Transverse colon (tissue), 4 donors: ENCODE results near the gene IGLL5. TPM values are rescaled to one million over a fixed set of nuclear protein-coding genes. Genes with fewer than 3 reads are reported as not detected.

ENCODE experiments used
- DNase-seq: peaks from one replicate; pipeline ENCODE4 v3.0.0-alpha.2; 2019
- H3K27ac ChIP-seq, 4 donors: fragments of 200-600 bp; sonication (generic); 2 replicates each; pipeline ENCODE4 v1.5.1; 2016 to 2018; ENCODE audit warnings: inconsistent platforms in 4 of 4
- H3K27me3 ChIP-seq: fragments of 200-600 bp; sonication (generic); 2 replicates; pipeline ENCODE4 v1.5.1; 2017; ENCODE audit warnings: inconsistent platforms
- H3K36me3 ChIP-seq, 4 donors: fragments of 200-600 bp; sonication (generic); 2 replicates each; pipeline ENCODE4 v1.5.1; 2017 to 2019; ENCODE audit warnings: inconsistent platforms in 4 of 4
- H3K4me1 ChIP-seq, 4 donors: fragments of 200-600 bp; sonication (generic); 2 replicates each; pipeline ENCODE4 v1.5.1; 2017 to 2020; ENCODE audit warnings: inconsistent platforms in 4 of 4
- H3K4me3 ChIP-seq, 4 donors: fragments of 200-600 bp; sonication (generic); 1 replicate in 1 of 4; 2 replicates in 3 of 4; pipeline versions ENCODE4 v1.5.1 to v1.6.1; 2017 to 2019; ENCODE audit warnings: inconsistent platforms in 4 of 4
- H3K9me3 ChIP-seq, 2 donors: fragments of 200-600 bp; sonication (generic); 2 replicates each; pipeline ENCODE4 v1.5.1; 2017 to 2019; ENCODE audit warnings: inconsistent platforms in 2 of 2
- CTCF ChIP-seq, 5 experiments: fragments of 200-600 bp in 3 of 5; fragments of 450-650 bp in 2 of 5; sonication (generic) in 3 of 5; IDR thresholded peaks; 1 replicate in 2 of 5; 2 replicates in 3 of 5; pipeline ENCODE4 v1.5.1; 2016 to 2017; ENCODE audit warnings: antibody characterized with exemption in 5 of 5, inconsistent platforms in 3 of 5, mild to moderate bottlenecking in 2 of 5, moderate library complexity in 1 of 5
- EP300 ChIP-seq: sonication (generic); formaldehyde crosslinking; IDR thresholded peaks from one replicate; pipeline ENCODE4 v1.6.1; 2017; ENCODE audit warnings: antibody characterized with exemption, low read depth
- POLR2A ChIP-seq: fragments of 450-650 bp; IDR thresholded peaks from one replicate; pipeline ENCODE4 v1.6.1; 2016; ENCODE audit warnings: antibody characterized with exemption, mild to moderate bottlenecking, moderate library complexity
- POLR2AphosphoS5 ChIP-seq, 3 donors: sonication (generic); formaldehyde crosslinking; IDR thresholded peaks; one replicate each; pipeline ENCODE4 v1.6.1; 2016; ENCODE audit warnings: antibody characterized with exemption in 3 of 3
- WGBS, 2 donors: methylation state at CpG; one replicate each; pipeline ENCODE4 v1.1.5; 2018; ENCODE audit warnings: low coverage in 1 of 2; 5-methylcytosine and 5-hydroxymethylcytosine counted together
- in situ Hi-C, 4 donors: fragments of 200-750 bp; cut with MboI; loops; one replicate each; pipeline versions ENCODE4 v1.15.0 to v1.15.1; 2017; ENCODE audit warnings: low sequenced_read_pairs in 3 of 4, low pct_ligation_motif_present in 1 of 4, low pct_unique_long_range_greater_than_20kb in 1 of 4
- intact Hi-C: fragments of 100-400 bp; cut with DNase I; formaldehyde crosslinking; loops from one replicate; pipeline ENCODE4 v1.15.1; 2023; ENCODE audit warnings: low total_unique reads
- total RNA-seq, 4 donors: library from RNA; depleted of rRNA; stranded (reverse); fragments of >200 nt; gene quantifications; one replicate each; pipeline ENCODE4 v1.1.0, GENCODE V29; 2016

Gene IGLL5
- total RNA-seq, 4 donors from 2014 or later, result 14.9 to 104 (median 33.8) TPM; not detected in 1

DNA sequence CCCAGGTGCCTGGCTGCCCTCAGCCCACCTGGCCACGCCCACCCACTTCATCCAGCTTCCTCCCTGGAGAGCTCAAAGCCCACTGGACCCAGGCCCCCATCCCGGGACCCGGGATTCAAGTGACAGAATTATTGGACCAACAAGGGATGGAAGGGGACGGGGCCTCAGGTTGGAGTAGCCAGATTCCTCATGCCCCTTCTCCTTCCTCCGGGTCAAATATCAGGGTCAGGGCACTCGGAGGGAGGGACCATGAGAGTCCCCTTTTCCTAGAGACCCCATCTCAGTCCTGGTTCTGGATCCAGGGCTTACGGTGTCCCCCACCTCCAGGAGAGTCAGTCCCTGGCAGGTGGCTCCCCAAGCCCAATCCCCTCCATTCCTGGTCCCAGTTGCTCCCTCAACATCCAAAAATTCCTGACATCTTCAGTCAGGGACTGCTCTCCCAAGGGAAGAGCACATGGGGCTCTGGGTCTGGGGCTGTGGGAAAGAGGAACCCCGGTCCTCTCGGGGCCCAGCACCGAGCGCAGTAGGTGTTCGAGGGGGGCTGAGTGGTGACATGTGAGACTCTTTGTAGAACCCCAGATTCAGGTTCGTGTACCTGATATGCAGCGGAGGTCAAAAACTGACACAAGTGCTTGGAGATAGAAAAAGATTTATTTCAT is 37.7 kb downstream of the IGLL5 start:
- Histone ChIP-seq H3K9me3 (no peaks in the 10 kb centered on the region), H3K4me3 (no peak overlapping the region), H3K27ac (no peak overlapping the region), H3K27me3 (no peaks in the 10 kb centered on the region), H3K36me3 (no peaks in the 10 kb centered on the region), H3K4me1 (peaks cover 0 to 4% (median 0%) of the 10 kb centered on the region in 4 donors)
- DNase-seq, result no peak
- intact Hi-C loops, result no loop called here
- 60 to 84% methylated on average over 2 to 14 of the region's 14 CpGs for WGBS, 2 donors
- TF ChIP-seq EP300, result no peak
- no peak for TF ChIP-seq POLR2A
- TF ChIP-seq POLR2AphosphoS5 (IDR thresholded peaks at IDR 0.05), result no peak
- TF ChIP-seq CTCF (IDR thresholded peaks at IDR 0.05), result no peak
- in situ Hi-C loops, result no loop called here

- intact Hi-C loops, result no loop called here
- H3K9me3 ChIP-seq, result no peaks in the 10 kb centered on the region
- TF ChIP-seq POLR2A, result no peak
- TF ChIP-seq EP300, result no peak
- no peak for TF ChIP-seq POLR2AphosphoS5 (IDR thresholded peaks at IDR 0.05)
- TF ChIP-seq CTCF (IDR thresholded peaks at IDR 0.05), result no peak
- H3K4me1 ChIP-seq, result peaks cover 0 to 4% (median 0%) of the 10 kb centered on the region in 4 donors
- DNase-seq, result no peak
- in situ Hi-C loops, result no loop called here
- H3K36me3 ChIP-seq, result no peaks in the 10 kb centered on the region
- H3K27me3 ChIP-seq, result no peaks in the 10 kb centered on the region
- no peak overlapping the region for H3K4me3 ChIP-seq
- WGBS, 2 donors, result 66% methylated on average over 8 of the region's 8 CpGs; no CpG with 5 or more reads in 1 of the 2 donors
- H3K27ac ChIP-seq, result no peak overlapping the region
These were observed 38.3 kb downstream of the IGLL5 start for GRCh38 chr22:22925805-22926369.

DNA sequence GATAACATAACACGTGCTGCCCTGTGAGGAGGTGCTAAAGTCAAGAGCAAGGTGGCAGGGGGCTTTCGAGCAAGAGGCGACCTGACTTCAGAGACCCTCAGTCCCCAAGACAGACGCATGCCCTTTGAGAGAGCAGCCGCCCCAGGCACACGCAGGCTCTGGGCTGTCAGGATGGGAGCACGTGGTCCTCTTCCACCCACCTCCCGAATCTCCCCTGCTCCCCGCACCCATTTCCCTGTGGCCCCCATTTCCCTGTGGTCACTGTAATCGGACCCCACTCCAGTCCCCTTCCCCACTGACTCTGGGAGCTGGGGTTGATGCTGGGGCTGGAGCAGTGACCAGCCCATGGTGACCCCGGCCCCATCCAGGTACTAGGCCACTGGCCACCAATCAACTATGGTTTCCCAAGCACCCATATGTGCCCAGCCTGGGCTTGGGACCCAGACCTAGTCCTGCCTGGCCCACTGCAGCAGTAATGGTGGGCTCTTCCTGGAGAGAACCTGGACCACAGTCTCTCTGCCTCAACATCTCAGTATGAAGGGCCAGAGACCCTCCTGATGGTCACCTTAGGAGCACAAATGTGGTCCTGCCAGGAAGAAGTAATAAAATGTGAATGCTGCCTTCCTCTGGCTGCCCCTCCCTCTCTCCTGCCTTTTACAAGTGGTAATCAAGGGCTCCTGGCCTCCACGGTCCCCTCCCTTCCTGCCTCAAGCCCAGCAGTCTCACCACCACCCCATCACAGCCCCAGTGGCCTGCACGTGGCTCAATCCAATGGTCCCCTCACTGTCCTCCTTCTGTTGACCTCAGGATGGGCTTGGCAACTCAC is 39.0 kb downstream of the IGLL5 start:
- intact Hi-C loops, result no loop called here
- TF ChIP-seq POLR2AphosphoS5 (IDR thresholded peaks at IDR 0.05), result no peak
- TF ChIP-seq CTCF (IDR thresholded peaks at IDR 0.05), result no peak
- no peak for TF ChIP-seq POLR2A
- TF ChIP-seq EP300, result no peak
- H3K4me1 ChIP-seq, result peaks cover 0 to 4% (median 0%) of the 10 kb centered on the region in 4 donors
- 72% methylated on average over 13 of the region's 13 CpGs; no CpG with 5 or more reads in 1 of the 2 donors for WGBS, 2 donors
- H3K4me3 ChIP-seq, result no peak overlapping the region
- no peak overlapping the region for H3K27ac ChIP-seq
- no peaks in the 10 kb centered on the region for H3K27me3 ChIP-seq
- no peaks in the 10 kb centered on the region for H3K9me3 ChIP-seq
- H3K36me3 ChIP-seq, result no peaks in the 10 kb centered on the region
- DNase-seq, result no peak
- in situ Hi-C loops, result no loop called here
